Prostate gland (tissue), 2 donors: Measurements from ENCODE around the gene AP1G2.

ENCODE experiments used
- CTCF ChIP-seq, 4 experiments: fragments of 200-600 bp in 2 of 4; fragments of 450-650 bp in 2 of 4; sonication (generic) in 2 of 4; IDR thresholded peaks; 1 replicate in 3 of 4; 2 replicates in 1 of 4; pipeline ENCODE4 v1.5.1; 2016 to 2019; ENCODE audit warnings: antibody characterized with exemption in 4 of 4, mild to moderate bottlenecking in 2 of 4, moderate library complexity in 2 of 4
- POLR2A ChIP-seq: fragments of 450-650 bp; IDR thresholded peaks from one replicate; pipeline ENCODE4 v1.6.1; 2016; ENCODE audit warnings: antibody characterized with exemption, mild to moderate bottlenecking

- no peak for TF ChIP-seq POLR2A
- TF ChIP-seq CTCF (IDR thresholded peaks at IDR 0.05): no peak
Measured at GRCh38 chr14:23605931-23606585, 38.5 kb upstream of the AP1G2 start.
